22Rv1 (cell line): ENCODE results near the gene MX2.
A peak's percentile ranks its signal among the peaks of the same experiment; 100 is the strongest.
"Not testable (repeated sequence)": the region's sequence is repeated elsewhere in the genome, so short reads cannot be mapped to it uniquely, and the experiment has no call there.

Source experiments
- H3K27ac ChIP-seq: fragments of 450-650 bp; 2 replicates; pipeline ENCODE4 v1.5.1; 2017
- CTCF ChIP-seq: fragments of 450-650 bp; IDR thresholded peaks from 2 replicates; pipeline ENCODE4 v1.5.1; 2017; ENCODE audit warnings: mild to moderate bottlenecking
- ZFX ChIP-seq: fragments of 450-650 bp; IDR thresholded peaks from 2 replicates; pipeline ENCODE4 v1.6.1; 2017; ENCODE audit warnings: antibody characterized with exemption, borderline replicate concordance

The MX2 gene

GRCh38 chr21:41411449-41412089 is 49.7 kb downstream of the MX2 start:
- TF ChIP-seq CTCF (peak; percentile 30), ZFX (no peak)
- H3K27ac ChIP-seq = no peak overlapping the region

- H3K27ac ChIP-seq = not testable (repeated sequence)
Measured at GRCh38 chr21:41417505-41417904, 55.7 kb downstream of the MX2 start.

GRCh38 chr21:41418393-41418792 is 56.6 kb downstream of the MX2 start:
- TF ChIP-seq ZFX = no peak
- no peak for TF ChIP-seq CTCF
- H3K27ac ChIP-seq = no peak overlapping the region

GRCh38 chr21:41418956-41419680 is 57.3 kb downstream of the MX2 start:
- TF ChIP-seq CTCF = no peak
- no peak overlapping the region for H3K27ac ChIP-seq

DNA sequence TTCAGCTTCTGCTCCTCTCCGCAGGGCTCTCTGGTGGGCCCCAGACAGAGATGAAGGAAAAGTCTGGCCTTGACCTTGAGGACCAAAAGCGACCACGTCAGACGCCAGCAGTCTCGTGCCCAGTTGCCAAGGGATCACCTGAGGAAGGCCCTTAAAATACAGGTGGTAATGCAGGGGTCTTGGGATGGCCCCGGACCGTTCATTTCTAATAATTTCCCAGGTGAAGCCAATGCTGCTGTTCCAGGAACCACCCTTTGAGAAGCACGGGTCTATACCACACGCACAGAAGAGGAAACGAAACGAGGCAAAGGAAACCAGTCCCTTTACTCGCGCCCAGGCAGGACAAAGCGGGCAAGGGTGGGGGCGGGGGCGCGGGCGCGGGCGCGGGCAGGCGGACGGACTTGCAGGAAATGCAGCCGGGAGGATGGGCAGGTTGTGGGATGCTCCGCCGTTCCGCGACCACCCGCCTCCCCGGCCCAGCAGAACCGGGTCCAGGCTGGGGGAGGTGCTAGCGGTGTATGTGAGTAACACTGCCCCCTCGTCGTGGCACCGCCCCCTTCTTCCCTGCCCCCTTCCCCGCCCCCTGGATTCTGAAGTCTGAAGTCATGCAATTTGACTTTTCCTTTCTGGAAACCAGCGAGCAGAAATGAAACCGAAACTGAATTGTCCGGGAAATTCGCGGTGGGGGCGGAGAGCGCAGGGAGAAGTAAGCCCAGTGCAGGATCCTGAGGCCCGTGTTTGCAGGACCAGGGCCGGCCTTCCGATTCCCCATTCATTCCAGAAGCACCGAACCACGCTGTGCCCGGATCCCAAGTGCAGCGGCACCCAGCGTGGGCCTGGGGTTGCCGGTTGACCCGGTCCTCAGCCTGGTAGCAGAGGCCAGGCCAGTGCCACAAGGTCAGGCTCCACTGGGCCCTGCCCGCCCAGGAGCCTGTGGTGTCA is 58.4 kb downstream of the MX2 start:
- no peak for TF ChIP-seq ZFX
- TF ChIP-seq CTCF = no peak
- peak overlapping the region; percentile 71 for H3K27ac ChIP-seq

DNA sequence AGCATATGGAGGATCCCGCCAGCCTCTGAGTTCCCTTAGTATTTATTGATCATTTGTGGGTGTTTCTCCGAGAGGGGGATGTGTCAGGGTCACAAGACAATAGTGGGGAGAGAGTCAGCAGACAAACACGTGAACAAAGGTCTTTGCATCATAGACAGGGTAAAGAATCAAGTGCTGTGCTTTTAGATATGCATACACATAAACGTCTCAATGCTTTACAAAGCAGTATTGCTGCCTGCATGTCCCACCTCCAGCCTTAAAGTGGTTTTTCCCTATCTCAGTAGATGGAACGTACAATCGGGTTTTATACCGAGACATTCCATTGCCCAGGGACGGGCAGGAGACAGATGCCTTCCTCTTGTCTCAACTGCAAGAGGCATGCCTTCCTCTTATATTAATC is 59.2 kb downstream of the MX2 start:
- peak overlapping the region; percentile 71 for H3K27ac ChIP-seq

DNA sequence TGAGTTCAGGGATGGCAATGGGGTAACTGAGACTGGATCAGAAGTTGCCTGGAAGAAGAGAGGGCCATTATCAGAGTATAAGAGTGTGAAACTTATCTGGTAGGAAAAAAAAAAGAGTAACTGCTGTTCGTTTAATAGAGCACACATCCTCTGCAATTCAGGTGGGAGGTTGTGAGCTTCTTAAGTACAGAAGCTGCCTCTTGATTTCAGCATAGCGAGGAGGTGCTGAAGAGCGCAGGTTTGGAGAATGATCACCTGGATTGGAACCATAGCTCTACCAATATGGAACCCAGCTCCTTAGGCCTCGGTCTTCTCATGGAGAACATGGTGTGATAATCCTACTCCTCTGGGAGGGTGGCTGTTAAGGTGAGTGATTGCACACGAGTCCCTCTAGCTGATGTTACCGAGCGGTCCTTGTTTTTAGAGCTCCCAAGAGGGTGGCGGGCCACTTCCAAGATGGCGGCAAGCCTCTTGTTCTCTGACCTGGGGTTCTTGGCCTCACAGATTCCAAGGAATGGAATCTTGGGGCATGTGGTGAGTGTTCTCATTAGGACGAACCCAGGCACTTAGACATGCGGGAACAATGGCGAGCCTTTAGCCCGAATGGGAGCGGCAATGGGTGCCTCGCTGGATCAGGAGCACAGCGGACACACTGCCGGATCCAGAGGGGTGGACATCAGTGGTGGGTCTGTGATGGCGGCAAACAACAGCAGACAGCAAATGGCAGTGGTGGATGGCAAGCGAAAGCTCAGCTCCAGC is 60.9 kb downstream of the MX2 start:
- TF ChIP-seq ZFX (no peak), CTCF (no peak)
- H3K27ac ChIP-seq = no peak overlapping the region

DNA sequence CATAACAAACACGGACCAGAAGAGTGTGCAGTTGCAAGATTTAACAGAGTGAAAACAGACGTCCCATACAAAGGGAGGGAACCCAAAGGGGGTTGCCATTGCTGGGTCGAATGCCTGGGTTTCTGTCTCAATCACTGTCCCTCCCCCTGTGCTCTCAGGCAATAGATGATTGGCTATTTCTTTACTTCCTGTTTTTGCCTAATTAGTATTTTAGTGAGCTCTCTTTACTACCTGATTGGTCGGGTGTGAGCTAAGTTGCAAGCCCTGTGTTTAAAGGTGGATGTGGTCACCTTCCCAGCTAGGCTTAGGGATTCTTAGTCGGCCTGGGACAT is 61.4 kb downstream of the MX2 start:
- H3K27ac ChIP-seq = not testable (repeated sequence)
